Fibroblast of skin of right quadriceps (primary cell): Measurements from ENCODE around the gene SETD4.

Experiments
- DNase-seq: peaks from one replicate; pipeline ENCODE4 v3.0.0-alpha.2; 2013

The SETD4 gene

GRCh38 chr21:36004441-36004840 lies 55.9 kb downstream of the SETD4 start:
- DNase-seq: peak; percentile 28

DNA sequence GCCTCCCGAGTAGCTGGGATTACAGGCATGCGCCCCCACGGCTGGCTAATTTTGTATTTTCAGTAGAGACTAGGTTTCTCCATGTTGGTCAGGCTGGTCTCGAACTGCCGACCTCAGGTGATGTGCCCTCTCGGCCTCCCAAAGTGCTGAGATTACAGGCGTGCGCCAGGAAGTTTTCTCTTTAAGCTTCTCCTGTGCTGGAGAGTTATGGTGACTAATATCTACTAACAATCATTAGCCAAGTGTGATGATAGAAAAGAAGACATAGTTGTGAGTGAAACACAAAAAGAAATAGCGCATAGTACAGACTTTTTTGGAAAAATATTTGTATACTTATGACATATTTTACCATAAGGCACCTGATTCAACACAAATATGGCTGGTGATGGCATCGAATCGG lies 56.5 kb downstream of the SETD4 start:
- DNase-seq: no peak

- no peak for DNase-seq
These were observed 64.1 kb downstream of the SETD4 start for GRCh38 chr21:35996217-35996616.

DNA sequence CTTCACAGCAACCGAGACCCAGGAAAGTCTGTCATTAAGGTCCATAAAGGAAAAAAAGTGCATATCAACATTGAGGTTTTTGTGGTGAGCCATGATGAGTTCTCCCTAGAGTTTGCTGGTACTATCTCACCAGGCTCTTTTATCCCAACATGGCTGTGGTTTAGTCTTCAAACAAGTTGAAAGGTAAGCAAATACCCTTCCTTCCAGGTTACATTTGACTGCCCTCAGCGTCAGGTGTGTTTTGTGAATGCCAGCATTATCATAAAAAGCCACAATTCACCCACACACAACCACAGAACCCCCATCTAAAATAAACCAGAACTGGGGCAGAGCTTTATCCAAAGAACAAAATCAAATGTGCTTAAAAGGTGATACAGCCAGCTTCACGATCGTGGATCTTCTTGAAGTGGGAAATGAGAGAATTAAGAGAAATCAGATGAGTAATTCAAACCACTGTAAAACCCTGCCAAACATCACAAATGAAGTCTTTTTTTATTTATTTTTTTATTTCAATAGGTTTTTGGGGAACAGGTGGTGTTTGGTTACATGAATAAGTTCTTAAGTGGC lies 64.7 kb downstream of the SETD4 start:
- no peak for DNase-seq

DNA sequence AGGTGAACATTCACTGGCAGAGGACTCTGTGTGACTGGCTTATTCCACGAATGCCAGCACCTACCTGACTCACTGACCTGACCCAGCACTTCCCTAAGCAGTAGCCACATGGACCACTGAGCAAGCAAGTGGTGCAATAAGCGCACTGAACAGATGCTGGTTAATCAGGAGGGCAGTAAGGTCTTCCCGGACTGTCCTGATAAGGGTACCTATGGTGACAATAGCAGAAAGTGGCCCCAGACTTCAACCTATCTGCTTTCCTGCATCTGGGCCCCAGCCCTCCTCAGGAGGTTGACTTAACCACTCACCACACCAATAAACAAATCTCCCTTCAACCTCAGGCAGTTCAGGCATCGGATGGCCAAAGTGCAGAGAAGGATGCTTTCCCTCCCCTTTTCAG lies 65.7 kb downstream of the SETD4 start:
- no peak for DNase-seq

- no peak for DNase-seq
These were observed 66.3 kb downstream of the SETD4 start for GRCh38 chr21:35993875-35994490.

DNA sequence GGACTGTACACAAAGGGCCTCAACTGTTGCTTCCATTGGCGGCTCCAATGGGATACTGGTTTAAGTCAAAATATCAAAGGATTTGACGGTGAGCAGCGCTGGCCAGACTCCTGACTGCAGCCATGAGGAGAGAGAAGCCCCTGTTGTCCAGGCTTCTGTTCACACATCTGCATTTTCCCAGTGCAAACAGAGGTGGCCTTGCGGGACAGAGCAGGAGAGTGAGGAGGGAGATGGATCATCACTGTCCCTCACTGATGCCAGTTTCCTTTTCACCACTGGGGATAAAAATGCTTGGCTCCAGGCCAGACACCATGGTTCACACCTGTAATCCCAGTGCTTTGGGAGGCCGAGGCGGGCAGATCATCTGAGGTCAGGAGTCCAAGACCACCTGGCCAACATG lies 69.2 kb downstream of the SETD4 start:
- DNase-seq: no peak

DNA sequence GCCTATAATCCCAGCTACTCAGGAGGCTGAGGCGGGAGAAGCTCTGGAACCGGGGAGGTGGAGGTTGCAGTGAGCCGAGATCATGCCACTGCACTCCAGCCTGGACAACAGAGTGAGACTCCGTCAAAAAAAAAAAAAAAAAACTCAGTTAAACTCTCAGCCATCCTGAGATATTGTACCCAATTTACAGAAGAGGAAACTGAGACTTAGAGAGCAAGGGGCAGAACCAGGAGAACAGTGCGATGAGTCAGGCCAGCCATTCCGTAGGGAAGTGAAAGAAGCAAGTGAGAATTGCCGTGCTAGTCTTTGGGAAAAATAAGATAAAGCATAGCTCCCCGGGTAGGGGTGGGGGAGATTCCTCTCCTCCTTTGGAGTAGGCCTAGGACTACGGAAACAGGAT lies 69.7 kb downstream of the SETD4 start:
- DNase-seq: no peak

DNA sequence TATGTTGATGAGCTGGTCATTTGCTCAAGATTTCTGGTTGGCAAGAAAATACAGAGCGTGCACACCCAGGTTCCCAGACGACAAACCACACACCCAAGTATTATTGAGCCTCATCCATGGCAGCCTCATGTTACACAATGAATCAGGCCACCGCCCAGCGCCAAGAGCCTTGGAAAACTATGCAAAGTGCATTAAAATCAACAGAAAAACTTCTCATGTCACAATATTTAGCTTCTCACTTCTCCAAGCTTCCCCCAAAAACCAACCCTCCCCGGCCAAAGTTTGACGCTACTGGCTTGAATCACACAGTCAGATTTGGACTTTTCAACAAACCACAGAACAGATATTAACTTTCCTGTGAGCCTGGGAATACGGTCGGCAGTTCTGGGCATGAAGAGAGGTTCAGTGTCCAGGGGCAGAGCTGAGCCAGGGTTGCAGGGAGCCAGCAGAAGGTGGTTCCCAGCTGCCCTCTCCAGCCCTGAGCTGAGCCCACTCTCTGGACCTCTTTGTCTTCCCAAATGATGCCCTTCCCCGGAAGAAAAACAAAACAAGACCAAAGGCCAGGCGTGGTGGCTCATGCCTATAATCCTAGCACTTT lies 71.1 kb downstream of the SETD4 start:
- DNase-seq: no peak

- DNase-seq: no peak
These were observed 71.7 kb downstream of the SETD4 start for GRCh38 chr21:35988416-35989137.

DNA sequence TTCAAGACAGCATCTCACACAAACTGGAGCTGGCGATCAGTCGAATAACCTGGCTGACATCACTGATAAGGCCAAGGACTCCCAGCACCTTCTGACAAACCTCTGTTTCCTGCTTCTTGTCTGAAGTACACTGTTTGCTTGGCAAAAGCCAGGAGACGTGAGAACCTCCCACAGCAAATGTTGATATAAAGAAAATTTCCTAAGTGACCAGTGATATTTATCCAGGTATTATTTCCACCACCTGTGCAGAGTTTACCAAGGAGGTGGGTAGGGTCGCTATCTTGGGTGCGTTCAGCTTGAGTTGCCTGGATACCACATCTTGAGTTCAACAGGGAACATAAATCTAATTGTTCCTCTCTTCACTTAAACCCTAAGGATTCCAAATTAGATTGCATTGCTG lies 72.9 kb downstream of the SETD4 start:
- no peak for DNase-seq

DNA sequence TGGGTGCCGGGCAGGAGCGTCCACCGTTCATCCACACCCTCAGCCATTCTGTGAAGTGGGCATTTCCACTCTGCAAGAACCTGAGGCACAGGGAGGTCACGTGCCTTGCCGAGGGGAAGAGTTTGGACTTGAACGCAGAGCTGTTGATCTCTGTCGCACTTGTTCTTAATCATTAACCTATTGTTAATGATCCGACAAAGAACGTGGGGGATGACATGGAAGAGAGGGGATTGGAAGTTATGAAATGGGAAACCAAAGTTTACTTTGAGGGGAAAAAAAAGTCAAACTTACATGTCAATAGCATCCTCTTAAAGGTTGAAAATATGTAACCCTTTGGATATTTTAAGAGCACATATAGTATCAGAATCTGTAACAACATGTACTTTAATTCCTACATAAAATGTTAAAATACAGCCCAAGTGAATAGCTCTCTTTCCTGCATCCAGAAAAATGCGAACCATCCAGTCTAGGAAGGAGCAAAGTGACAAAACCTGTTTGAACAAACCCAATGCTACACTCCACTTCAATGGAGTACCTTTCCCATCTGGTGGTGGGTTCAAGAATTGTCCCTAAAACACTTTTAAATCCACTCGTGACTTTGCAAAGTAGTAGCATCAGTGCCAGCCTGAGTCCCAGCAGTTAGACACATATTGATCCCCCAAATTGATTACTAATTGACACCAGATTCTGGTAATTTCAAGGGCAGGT lies 75.5 kb downstream of the SETD4 start:
- DNase-seq: no peak
